Nephron (organoid): Measurements from ENCODE around the gene ZNF474.
"Not testable (repeated sequence)": the region's sequence is repeated elsewhere in the genome, so short reads cannot be mapped to it uniquely, and the experiment has no call there.

Experiments
- H3K27ac Mint-ChIP-seq, 3 experiments: 2 replicates each; pipeline ENCODE4 v1.8.0; 2020; ENCODE audit warnings: mixed read lengths in 3 of 3, mild to moderate bottlenecking in 2 of 3, moderate library complexity in 1 of 3
- H3K27me3 Mint-ChIP-seq: 2 replicates; pipeline ENCODE4 v1.8.0; 2021; ENCODE audit warnings: low read depth, mild to moderate bottlenecking, moderate library complexity, mixed read lengths
- H3K36me3 Mint-ChIP-seq: 2 replicates; pipeline ENCODE4 v1.8.0; 2020; ENCODE audit warnings: low read depth, mixed read lengths
- H3K4me1 Mint-ChIP-seq: 2 replicates; pipeline ENCODE4 v1.8.0; 2020; ENCODE audit warnings: mixed read lengths
- H3K4me3 Mint-ChIP-seq, 3 experiments: 2 replicates each; pipeline ENCODE4 v1.8.0; 2020; ENCODE audit warnings: mild to moderate bottlenecking in 3 of 3, mixed read lengths in 3 of 3, moderate library complexity in 2 of 3
- H3K9me3 Mint-ChIP-seq: 2 replicates; pipeline ENCODE4 v1.8.0; 2020; ENCODE audit warnings: mixed read lengths
- TF ChIP-seq, protein P1 (sequence below), 3 experiments: fragments of 200-600 bp; sonication (generic); IDR thresholded peaks; one replicate each; pipeline ENCODE4 v1.5.0; 2021; ENCODE audit warnings: antibody characterized with exemption in 3 of 3; ENCODE audit not compliant: unreplicated experiment in 3 of 3

The ZNF474 gene

DNA sequence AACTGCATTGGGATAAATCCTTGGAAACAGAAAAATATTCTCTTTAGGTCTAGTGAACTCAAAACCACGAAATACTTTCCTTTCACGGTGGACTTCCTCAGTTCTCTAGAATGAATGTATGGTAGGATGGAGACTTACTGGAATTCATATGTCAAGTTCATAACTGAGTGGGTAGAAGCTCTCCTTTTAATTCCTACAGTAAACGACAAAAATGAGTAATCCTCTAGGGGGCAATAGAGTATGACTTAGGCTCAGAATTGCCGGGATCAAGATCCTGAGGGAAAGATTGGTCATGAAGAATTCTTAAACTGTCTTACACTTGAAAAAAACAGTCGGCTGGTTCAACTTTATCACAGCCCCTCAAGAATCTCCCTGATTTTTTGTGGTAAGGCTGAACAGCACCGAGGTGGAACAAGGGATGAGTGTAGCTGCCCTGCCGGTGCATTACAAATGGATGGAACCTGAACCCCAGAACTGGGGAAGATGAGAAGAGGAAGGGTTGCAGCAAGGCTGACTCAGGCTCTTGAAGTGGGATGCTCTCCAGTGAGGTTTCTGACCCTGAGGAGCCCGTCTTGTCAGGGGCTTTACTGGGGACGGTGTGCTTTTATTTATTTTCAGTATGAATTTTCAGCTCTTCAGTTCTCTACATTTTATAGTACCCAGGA is 37.3 kb upstream of the ZNF474 start:
- TF ChIP-seq, protein P1, sequence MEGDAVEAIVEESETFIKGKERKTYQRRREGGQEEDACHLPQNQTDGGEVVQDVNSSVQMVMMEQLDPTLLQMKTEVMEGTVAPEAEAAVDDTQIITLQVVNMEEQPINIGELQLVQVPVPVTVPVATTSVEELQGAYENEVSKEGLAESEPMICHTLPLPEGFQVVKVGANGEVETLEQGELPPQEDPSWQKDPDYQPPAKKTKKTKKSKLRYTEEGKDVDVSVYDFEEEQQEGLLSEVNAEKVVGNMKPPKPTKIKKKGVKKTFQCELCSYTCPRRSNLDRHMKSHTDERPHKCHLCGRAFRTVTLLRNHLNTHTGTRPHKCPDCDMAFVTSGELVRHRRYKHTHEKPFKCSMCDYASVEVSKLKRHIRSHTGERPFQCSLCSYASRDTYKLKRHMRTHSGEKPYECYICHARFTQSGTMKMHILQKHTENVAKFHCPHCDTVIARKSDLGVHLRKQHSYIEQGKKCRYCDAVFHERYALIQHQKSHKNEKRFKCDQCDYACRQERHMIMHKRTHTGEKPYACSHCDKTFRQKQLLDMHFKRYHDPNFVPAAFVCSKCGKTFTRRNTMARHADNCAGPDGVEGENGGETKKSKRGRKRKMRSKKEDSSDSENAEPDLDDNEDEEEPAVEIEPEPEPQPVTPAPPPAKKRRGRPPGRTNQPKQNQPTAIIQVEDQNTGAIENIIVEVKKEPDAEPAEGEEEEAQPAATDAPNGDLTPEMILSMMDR (IDR thresholded peaks at IDR 0.05; ENCODE audit: unreplicated experiment in 3 of 3), result peak; percentile 38 to 44 (median 39)
- H3K36me3 Mint-ChIP-seq, result no peaks in the 10 kb centered on the region
- H3K27me3 Mint-ChIP-seq, result peaks cover 4% of the 10 kb centered on the region
- no peak overlapping the region for H3K4me3 Mint-ChIP-seq
- peaks cover 10% of the 10 kb centered on the region for H3K4me1 Mint-ChIP-seq
- H3K9me3 Mint-ChIP-seq, result no peaks in the 10 kb centered on the region
- H3K27ac Mint-ChIP-seq, result no peak overlapping the region

DNA sequence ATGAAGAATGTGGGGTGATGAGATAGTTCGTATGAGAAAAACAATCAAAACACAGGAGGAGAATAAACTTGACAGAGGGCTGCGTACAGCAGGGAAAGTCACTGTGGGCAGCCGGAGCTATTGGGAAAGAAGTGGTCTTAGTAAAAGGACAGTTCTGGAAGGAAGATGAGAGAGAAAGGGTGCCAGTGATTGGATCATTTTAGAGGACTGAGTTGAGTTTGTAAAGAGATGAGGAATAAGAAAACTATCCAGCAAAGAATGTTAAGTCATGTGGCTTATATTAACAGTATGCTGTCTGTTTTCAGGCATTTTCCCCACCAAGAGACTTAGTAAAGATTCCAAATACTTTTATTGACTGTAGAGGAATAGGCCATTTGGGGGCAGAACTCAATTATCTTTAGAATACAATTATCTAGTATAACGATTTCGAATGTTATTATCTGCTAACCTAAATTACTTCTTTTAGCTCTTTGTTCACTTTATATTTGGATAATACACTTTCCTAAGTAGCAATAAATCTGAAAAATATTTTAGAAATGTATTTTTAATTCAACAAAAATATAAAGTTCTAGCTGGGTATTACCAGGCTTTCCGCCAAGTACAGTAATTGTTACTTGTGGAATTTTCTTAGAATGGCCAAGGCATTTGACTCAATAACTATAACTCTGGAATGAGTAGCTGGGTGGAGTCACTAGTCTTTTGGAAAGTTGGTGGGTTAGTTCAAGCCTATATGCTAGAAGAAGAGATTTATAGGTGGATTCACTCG is 35.7 kb upstream of the ZNF474 start:
- H3K27me3 Mint-ChIP-seq, result peaks cover 4% of the 10 kb centered on the region
- no peaks in the 10 kb centered on the region for H3K36me3 Mint-ChIP-seq
- H3K9me3 Mint-ChIP-seq, result no peaks in the 10 kb centered on the region
- no peak overlapping the region for H3K4me3 Mint-ChIP-seq
- peaks cover 10% of the 10 kb centered on the region for H3K4me1 Mint-ChIP-seq
- TF ChIP-seq, protein P1 (IDR thresholded peaks at IDR 0.05; ENCODE audit: unreplicated experiment in 3 of 3), result no peak
- no peak overlapping the region for H3K27ac Mint-ChIP-seq

GRCh38 chr5:122094251-122094650 is 35.1 kb upstream of the ZNF474 start:
- not testable (repeated sequence) for H3K9me3 Mint-ChIP-seq, H3K4me1 Mint-ChIP-seq, H3K36me3 Mint-ChIP-seq, H3K4me3 Mint-ChIP-seq, H3K27me3 Mint-ChIP-seq, H3K27ac Mint-ChIP-seq

DNA sequence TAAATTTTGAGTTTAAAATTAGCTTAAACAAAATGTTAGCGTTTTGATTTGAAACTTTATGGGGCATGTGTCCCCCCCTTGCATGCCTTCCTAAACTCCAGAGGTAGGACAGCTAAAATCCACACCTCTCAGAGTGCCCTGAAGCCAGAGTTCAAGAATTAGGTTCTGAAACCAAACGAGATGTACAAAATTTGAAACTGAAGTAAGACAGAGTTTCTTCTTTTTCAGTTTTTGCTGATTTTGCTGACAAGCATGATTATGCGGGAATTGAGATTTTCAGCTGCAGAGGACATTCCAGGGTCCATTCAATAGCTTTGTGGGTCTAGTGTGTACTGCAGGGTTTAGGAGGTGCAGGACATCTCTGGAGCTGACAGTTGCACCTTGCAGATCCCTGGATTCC is 34.2 kb upstream of the ZNF474 start:
- H3K27me3 Mint-ChIP-seq, result peaks cover 4% of the 10 kb centered on the region
- TF ChIP-seq, protein P1 (IDR thresholded peaks at IDR 0.05; ENCODE audit: unreplicated experiment in 3 of 3), result no peak
- no peak overlapping the region for H3K4me3 Mint-ChIP-seq
- H3K9me3 Mint-ChIP-seq, result no peaks in the 10 kb centered on the region
- no peaks in the 10 kb centered on the region for H3K36me3 Mint-ChIP-seq
- peaks cover 10% of the 10 kb centered on the region for H3K4me1 Mint-ChIP-seq
- no peak overlapping the region for H3K27ac Mint-ChIP-seq

DNA sequence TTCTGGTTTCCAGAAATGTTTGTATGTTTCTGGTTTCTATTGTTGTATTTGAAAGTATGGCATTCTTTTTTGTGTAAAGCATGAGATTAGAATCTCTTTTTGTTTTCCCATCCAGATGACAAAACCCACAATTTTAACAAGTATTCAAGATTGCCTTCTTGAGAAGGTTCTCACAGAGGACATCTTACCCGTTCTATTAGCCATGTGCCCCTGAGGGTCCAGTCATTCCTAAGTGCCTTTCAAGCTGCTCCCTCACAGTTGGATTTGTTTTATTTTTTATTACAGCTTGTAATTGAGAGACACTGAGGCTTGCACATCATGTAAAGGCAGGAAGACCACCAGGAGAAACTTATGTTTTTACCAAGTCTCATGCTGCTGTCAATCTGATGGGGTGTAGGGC is 32.0 kb upstream of the ZNF474 start:
- Mint-ChIP-seq H3K27ac (no peak overlapping the region), H3K27me3 (peaks cover 4% of the 10 kb centered on the region), H3K4me3 (no peak overlapping the region), H3K9me3 (no peaks in the 10 kb centered on the region), H3K4me1 (peaks cover 6% of the 10 kb centered on the region), H3K36me3 (no peaks in the 10 kb centered on the region)
- TF ChIP-seq, protein P1 (IDR thresholded peaks at IDR 0.05; ENCODE audit: unreplicated experiment in 3 of 3), result no peak

DNA sequence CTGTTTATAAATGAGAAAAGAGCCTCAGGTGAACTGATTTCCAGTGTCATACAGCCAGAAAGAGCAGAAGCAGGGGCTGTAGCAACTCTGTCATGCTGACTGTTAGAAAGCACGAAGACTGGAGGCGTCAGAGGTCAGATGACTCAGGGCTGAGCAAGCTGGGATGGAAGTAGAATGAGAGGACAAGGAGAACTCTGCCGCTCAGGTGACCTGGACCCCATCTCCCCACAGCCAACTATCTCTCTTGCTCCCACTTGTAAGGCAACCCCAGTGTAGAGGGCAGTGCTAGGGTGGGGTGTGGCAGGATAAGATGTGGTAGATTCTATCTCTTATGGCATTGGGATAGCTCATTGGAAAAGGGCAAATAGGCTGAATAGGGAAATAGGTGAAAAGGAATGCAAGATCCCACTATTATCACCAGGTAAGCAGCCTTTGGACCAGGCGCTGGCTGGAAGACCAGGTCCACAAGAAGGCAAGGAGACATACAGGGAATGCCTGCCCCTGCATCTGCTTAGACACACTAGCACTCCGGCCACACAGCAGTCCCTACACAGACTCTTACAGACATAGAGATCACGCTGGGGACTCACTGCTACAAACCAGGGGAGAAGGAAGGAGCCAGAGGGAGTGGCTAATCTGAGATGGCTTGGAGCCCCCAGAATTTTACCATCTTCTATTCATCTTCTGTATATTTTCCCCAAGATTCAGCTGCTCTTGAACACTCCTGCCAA is 30.1 kb upstream of the ZNF474 start:
- no peaks in the 10 kb centered on the region for H3K9me3 Mint-ChIP-seq
- peaks cover 6% of the 10 kb centered on the region for H3K4me1 Mint-ChIP-seq
- H3K27ac Mint-ChIP-seq, result no peak overlapping the region

More for the DNA sequence above, 30.1 kb upstream of the ZNF474 start:
- H3K36me3 Mint-ChIP-seq, result no peaks in the 10 kb centered on the region
- TF ChIP-seq, protein P1 (IDR thresholded peaks at IDR 0.05; ENCODE audit: unreplicated experiment in 3 of 3), result no peak
- H3K27me3 Mint-ChIP-seq, result no peaks in the 10 kb centered on the region
- H3K4me3 Mint-ChIP-seq, result no peak overlapping the region
